ENCODE results near the gene RERE. TPM values are rescaled to one million over a fixed set of nuclear protein-coding genes. Genes with fewer than 3 reads are reported as not detected.
A peak's percentile ranks its signal among the peaks of the same experiment; 100 is the strongest.

Gene RERE
- total RNA-seq, 1 experiment from 2014 or later = 217 TPM

DNA sequence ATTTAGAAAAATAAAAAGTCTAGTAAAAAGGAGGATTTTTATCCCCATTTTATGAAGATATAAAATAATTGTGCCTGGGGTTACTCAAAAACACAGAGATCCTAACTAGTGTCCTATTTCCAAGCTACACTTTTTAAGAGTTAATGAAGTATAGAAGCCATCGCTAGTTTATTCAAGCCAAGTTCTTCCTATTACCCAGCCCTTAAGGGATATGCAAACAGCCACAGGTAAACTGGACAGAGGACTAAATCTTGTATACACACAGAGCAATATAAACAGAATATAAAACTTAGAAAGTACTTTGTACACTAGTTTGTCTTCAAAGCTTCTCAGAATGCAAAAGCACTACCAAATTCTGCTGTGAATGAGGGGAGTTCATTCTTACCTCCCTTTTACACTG lies 111.1 kb downstream of the RERE start:
- BruUV-seq (replicated peaks) = no TSS peak
- no peak for ATAC-seq
- no peaks in the 10 kb centered on the region for H3K9me3 ChIP-seq (ENCODE audit: control insufficient read depth, insufficient read depth, low read depth, low read length)
- H3K27me3 ChIP-seq (ENCODE audit: control insufficient read depth, insufficient read depth, low read length) = no peaks in the 10 kb centered on the region
- peaks cover 51% of the 10 kb centered on the region for H3K4me1 ChIP-seq (ENCODE audit: control insufficient read depth, insufficient read depth, low read length)
- intact Hi-C loops (cut with micrococcal nuclease; ENCODE audit: unreplicated experiment) (no loop called here), in situ Hi-C loops (cut with HindIII; ENCODE audit: low pct_unique_long_range_greater_than_20kb, low sequenced_read_pairs) (no loop called here)
- H3K27ac ChIP-seq (ENCODE audit: low read length) = peak overlapping the region; percentile 49
- no peak overlapping the region for H3K4me3 ChIP-seq (ENCODE audit: low read depth in 2 of 2, low read length in 2 of 2)
- CTCF ChIA-PET = no interaction called here
- no peak for DNase-seq (ENCODE audit: low read depth, low spot score)
- POLR2A ChIA-PET = no interaction called here
- no peaks in the 10 kb centered on the region for H3K36me3 ChIP-seq (ENCODE audit: control insufficient read depth, insufficient read depth, low read length)
- TF ChIP-seq POLR2AphosphoS5 (IDR thresholded peaks at IDR 0.05; ENCODE audit: low read depth, low read length) = no peak
- TF ChIP-seq CTCF (IDR thresholded peaks at IDR 0.05) = no peak

GRCh38 chr1:8704866-8705506 lies 112.5 kb downstream of the RERE start:
- ATAC-seq (no peak), DNase-seq (ENCODE audit: low read depth, low spot score) (no peak)
- in situ Hi-C loops (cut with HindIII; ENCODE audit: low pct_unique_long_range_greater_than_20kb, low sequenced_read_pairs) = no loop called here
- POLR2A ChIA-PET = interaction anchor here (0.5 to 0.6 kb wide), 2 partner anchors 172 to 175 kb away, joined by 3 to 4 read pairs; no protein-coding TSS in a partner anchor
- no TSS peak for BruUV-seq (replicated peaks)
- H3K27me3 ChIP-seq (ENCODE audit: control insufficient read depth, insufficient read depth, low read length) = no peaks in the 10 kb centered on the region
- TF ChIP-seq POLR2AphosphoS5 (IDR thresholded peaks at IDR 0.05; ENCODE audit: low read depth, low read length) = no peak
- no peak for TF ChIP-seq REST (IDR thresholded peaks at IDR 0.05; ENCODE audit: insufficient read depth in 1 of 2, low read depth in 2 of 2, low read length in 1 of 2)
- TF ChIP-seq SIN3A (IDR thresholded peaks at IDR 0.05; ENCODE audit: borderline replicate concordance, insufficient read depth, low read depth, low read length) = no peak
- no peak for TF ChIP-seq CTCF (IDR thresholded peaks at IDR 0.05)
- TF ChIP-seq TCF7L2 (IDR thresholded peaks at IDR 0.05; ENCODE audit: low read depth, low read length) = no peak
- no peak overlapping the region for H3K4me3 ChIP-seq (ENCODE audit: low read depth in 2 of 2, low read length in 2 of 2)
- CTCF ChIA-PET = no interaction called here
- intact Hi-C loops (cut with micrococcal nuclease; ENCODE audit: unreplicated experiment) = no loop called here
- no peaks in the 10 kb centered on the region for H3K36me3 ChIP-seq (ENCODE audit: control insufficient read depth, insufficient read depth, low read length)
- no peaks in the 10 kb centered on the region for H3K9me3 ChIP-seq (ENCODE audit: control insufficient read depth, insufficient read depth, low read depth, low read length)
- H3K27ac ChIP-seq (ENCODE audit: low read length) = peak overlapping the region; percentile 88
- H3K4me1 ChIP-seq (ENCODE audit: control insufficient read depth, insufficient read depth, low read length) = peaks cover 55% of the 10 kb centered on the region

Data from Panc1 (cell line).